AG04450 (cell line): Measurements from ENCODE around the gene AK3. TPM values are rescaled to one million over a fixed set of nuclear protein-coding genes. Genes with fewer than 3 reads are reported as not detected.

Source experiments
- CTCF ChIA-PET: fragments of 300-600, 350-600 bp; formaldehyde crosslinking; extraction: SDS; loops from one replicate; lab custom pipeline; 2022; ENCODE audit warnings: antibody characterized with exemption, inconsistent platforms; lab: Charles Lee
- POLR2A ChIA-PET: fragments of 350-600 bp; formaldehyde crosslinking; extraction: SDS; loops from one replicate; lab custom pipeline; 2021; ENCODE audit warnings: antibody characterized with exemption, inconsistent platforms; lab: Yijun Ruan, JAX
- DNase-seq: peaks from one replicate; pipeline ENCODE4 v3.0.0-alpha.2; 2011; ENCODE audit warnings: low read depth, low spot score
- H3K27ac ChIP-seq: one replicate; pipeline ENCODE4 v1.5.1; 2012; ENCODE audit warnings: low read depth, low read length, control low read depth
- H3K27me3 ChIP-seq: one replicate; pipeline ENCODE4 v1.6.0; 2012; ENCODE audit warnings: low read length; ENCODE audit not compliant: control insufficient read depth, insufficient read depth
- H3K4me3 ChIP-seq: 2 replicates; pipeline ENCODE4 v1.5.1; 2011; ENCODE audit warnings: mild to moderate bottlenecking, low read depth, low read length, control low read depth
- H3K9me3 ChIP-seq: 2 replicates; pipeline ENCODE4 v1.5.1; 2012; ENCODE audit warnings: low read length; ENCODE audit not compliant: control insufficient read depth, insufficient read depth
- polyA plus RNA-seq: library from polyadenylated mRNA; depleted of rRNA; stranded (reverse); fragments of >200 nt; gene quantifications from 2 replicates; pipeline ENCODE4 v1.2.3, GENCODE V29; 2011
- TF ChIP-seq, protein P1 (sequence below): IDR thresholded peaks from 2 replicates; pipeline ENCODE4 v1.5.1; 2011; ENCODE audit warnings: low read depth, low read length, control low read depth, inconsistent platforms

Gene AK3
- polyA plus RNA-seq, 1 experiment, result 70.3 TPM

- no peaks in the 10 kb centered on the region for H3K9me3 ChIP-seq
- no peak overlapping the region for H3K27ac ChIP-seq
- ChIA-PET CTCF (no interaction called here), POLR2A (interaction anchor here (0.6 kb wide), 1 partner anchor 479 kb away, joined by 3 read pairs; no protein-coding TSS in a partner anchor)
- H3K27me3 ChIP-seq, result no peaks in the 10 kb centered on the region
- no peak for DNase-seq
- no peak overlapping the region for H3K4me3 ChIP-seq
- TF ChIP-seq, protein P1, sequence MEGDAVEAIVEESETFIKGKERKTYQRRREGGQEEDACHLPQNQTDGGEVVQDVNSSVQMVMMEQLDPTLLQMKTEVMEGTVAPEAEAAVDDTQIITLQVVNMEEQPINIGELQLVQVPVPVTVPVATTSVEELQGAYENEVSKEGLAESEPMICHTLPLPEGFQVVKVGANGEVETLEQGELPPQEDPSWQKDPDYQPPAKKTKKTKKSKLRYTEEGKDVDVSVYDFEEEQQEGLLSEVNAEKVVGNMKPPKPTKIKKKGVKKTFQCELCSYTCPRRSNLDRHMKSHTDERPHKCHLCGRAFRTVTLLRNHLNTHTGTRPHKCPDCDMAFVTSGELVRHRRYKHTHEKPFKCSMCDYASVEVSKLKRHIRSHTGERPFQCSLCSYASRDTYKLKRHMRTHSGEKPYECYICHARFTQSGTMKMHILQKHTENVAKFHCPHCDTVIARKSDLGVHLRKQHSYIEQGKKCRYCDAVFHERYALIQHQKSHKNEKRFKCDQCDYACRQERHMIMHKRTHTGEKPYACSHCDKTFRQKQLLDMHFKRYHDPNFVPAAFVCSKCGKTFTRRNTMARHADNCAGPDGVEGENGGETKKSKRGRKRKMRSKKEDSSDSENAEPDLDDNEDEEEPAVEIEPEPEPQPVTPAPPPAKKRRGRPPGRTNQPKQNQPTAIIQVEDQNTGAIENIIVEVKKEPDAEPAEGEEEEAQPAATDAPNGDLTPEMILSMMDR, result no peak
These were observed 40.9 kb downstream of the AK3 start for GRCh38 chr9:4700091-4700490.

DNA sequence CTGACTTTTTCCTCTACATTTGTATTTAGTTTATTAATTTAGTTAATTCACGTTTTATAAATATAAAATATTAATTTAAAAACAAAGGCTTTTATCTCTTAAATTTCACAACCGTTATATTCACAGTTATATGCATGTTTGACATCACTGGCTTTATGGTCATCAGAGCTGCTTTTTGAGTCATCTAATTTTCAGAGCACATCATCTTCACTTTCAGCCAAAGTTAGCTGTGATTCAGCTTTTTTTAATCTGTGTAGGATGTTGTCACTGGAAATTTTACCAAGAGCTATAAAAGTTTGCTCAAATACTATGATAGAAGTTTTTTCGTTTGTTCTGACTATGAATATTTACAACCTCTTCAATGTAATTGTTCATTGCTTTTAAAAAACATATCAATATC is 49.2 kb downstream of the AK3 start:
- ChIA-PET CTCF (interaction anchor here (0.9 to 1.2 kb wide), 2 partner anchors 13 to 27 kb away, joined by 3 to 4 read pairs; no protein-coding TSS in a partner anchor), POLR2A (no interaction called here)
- no peak for DNase-seq
- no peaks in the 10 kb centered on the region for H3K9me3 ChIP-seq
- H3K27me3 ChIP-seq, result no peaks in the 10 kb centered on the region
- no peak overlapping the region for H3K27ac ChIP-seq
- TF ChIP-seq, protein P1, result no peak
- H3K4me3 ChIP-seq, result no peak overlapping the region

DNA sequence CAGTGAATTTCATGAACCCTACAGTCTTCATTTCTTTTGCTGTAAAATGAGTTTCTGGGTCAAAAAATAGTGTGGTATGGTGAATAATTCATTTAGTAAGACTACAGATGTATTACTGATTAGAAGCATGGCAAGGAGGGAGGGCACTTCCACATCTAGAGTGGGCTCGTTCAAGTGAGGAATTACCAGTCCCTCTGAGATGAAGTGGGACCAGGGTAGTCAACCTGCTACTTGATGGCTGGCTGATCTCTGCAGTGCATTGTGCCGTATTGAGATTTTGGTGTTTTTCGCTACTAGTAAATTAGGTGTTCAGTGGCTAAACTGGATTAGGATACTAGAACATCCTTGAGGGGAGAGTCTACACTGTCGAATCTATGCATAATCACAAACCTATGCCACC is 50.9 kb downstream of the AK3 start:
- Histone ChIP-seq H3K9me3 (no peaks in the 10 kb centered on the region), H3K4me3 (no peak overlapping the region), H3K27ac (no peak overlapping the region), H3K27me3 (no peaks in the 10 kb centered on the region)
- POLR2A ChIA-PET, result no interaction called here
- no peak for DNase-seq
- CTCF ChIA-PET, result no interaction called here
- TF ChIP-seq, protein P1, result no peak

DNA sequence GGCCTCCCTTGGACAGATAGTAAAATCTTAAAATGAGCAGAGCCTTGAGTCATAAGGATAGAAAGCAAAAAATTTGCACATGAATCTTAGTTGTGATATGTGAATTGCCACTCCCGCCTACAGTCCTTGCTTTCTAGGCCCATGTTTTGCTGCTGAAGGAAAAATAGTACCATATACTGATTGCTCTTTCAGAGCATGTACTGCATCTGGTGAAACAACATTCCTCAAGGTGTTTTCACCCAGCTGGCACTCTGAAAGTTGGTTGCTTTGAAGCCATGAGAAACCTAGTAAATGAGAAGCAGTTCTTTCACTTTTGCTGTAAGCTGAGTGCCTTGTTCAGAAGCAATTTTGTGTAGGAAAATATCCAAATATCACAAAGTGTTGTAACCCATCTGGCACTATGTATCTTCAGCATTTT is 51.3 kb downstream of the AK3 start:
- TF ChIP-seq, protein P1, result no peak
- ChIA-PET POLR2A (no interaction called here), CTCF (no interaction called here)
- Histone ChIP-seq H3K27me3 (no peaks in the 10 kb centered on the region), H3K4me3 (no peak overlapping the region), H3K9me3 (no peaks in the 10 kb centered on the region), H3K27ac (no peak overlapping the region)
- no peak for DNase-seq

DNA sequence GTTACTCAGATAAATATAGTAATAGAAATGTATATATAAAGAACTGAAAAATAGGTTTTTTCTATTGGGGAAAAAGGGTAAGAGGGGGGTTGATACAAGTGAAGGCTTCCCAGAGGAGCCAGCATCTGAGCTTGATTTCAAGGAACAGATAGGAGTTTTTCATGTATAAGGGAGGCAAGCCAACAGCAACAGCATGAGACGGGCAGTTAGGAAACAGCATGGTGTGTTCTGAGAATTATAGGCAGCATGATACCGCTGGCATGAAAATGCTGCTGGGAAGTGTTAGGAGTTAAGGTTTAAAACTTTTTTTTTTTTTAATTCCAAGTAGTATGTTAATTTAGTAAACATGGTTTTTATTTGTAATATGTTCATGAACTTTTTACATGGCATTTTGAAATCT is 52.0 kb downstream of the AK3 start:
- H3K27ac ChIP-seq, result no peak overlapping the region

More for the DNA sequence above, 52.0 kb downstream of the AK3 start:
- DNase-seq, result no peak
- POLR2A ChIA-PET, result no interaction called here
- Histone ChIP-seq H3K9me3 (no peaks in the 10 kb centered on the region), H3K4me3 (no peak overlapping the region), H3K27me3 (no peaks in the 10 kb centered on the region)
- TF ChIP-seq, protein P1, result no peak
- CTCF ChIA-PET, result no interaction called here
